NCI-H226 (cell line): ENCODE results near the gene VIPR2.

Experiments used
- DNase-seq: peaks from one replicate; pipeline ENCODE4 v3.0.0-alpha.2; 2015

Gene VIPR2

GRCh38 chr7:159036916-159037605 is 107.6 kb downstream of the VIPR2 start:
- DNase-seq, result no peak

- no peak for DNase-seq
Observed at GRCh38 chr7:159035571-159036073, 109.0 kb downstream of the VIPR2 start.

GRCh38 chr7:159034988-159035387 is 109.7 kb downstream of the VIPR2 start:
- no peak for DNase-seq

DNA sequence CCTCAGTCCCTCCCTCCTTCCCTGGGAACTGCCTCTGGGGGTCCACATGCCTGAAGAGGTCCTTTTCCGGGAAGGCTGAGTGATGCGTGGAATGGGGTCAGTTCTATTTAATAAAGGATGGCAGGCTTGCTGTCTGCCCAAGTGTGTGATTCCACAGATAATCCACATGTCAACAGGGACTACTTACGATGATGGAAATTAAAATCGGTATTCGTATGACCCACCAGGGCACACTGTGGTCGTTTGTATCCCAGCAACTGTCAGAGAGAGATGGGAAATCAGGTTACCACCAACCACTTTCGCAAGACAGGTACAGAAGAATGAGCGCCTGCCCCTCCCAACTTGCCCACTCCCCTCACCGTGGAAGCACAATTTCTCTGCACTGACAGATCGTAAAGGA is 110.3 kb downstream of the VIPR2 start:
- no peak for DNase-seq

DNA sequence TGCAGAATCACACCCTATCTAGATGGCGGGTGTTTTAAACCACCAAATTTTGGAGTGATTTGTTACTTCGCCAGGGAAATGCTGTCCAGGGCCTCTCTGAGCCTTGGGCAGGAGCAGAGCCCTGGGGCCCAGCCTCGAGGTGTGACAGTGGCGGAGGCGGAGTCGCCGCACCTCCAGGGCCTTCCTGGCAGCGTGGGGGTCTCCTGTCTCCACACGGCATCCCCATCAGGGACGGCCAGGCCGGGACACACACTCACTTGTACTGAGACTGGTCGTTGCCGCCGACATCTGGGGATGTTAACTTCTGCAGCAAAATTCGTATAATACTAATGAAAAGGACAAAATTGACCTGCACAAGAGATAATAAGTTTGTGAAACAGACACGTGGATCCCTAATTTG is 110.7 kb downstream of the VIPR2 start:
- no peak for DNase-seq

- DNase-seq, result no peak
Observed at GRCh38 chr7:159033473-159033825, 111.2 kb downstream of the VIPR2 start.

DNA sequence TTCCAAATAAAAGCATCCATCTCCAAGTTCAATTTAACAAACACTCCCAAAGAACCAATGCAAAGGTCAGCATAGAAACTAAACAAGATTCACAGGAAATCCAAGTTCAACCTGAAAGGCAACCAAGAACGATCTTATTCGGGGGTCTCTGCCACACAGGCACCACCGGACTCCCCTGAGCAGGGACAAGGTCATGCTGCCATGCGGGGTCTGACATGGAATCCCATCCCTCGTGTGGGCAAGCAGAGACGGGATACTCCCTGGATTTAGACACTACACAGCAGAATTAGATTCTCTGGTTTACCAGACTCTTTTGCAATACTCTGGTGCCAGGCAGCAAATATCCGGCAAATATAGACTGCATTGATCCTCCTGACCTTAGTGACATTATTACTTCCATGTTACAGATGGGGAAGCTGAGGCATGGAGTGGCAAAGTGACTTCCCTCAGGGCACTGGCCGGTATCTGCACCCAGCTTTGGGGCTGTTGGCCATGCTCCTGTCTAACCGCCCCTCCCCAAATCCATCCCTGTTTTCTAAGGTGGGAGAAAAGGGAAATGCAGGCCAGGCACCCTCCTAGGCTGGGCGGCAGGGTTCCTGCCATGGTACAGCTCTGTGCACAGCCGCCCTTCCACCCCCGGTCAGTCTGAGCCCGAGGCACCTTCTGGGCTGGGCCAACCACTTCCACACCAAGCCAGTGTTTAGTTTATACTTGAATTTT is 111.8 kb downstream of the VIPR2 start:
- no peak for DNase-seq

DNA sequence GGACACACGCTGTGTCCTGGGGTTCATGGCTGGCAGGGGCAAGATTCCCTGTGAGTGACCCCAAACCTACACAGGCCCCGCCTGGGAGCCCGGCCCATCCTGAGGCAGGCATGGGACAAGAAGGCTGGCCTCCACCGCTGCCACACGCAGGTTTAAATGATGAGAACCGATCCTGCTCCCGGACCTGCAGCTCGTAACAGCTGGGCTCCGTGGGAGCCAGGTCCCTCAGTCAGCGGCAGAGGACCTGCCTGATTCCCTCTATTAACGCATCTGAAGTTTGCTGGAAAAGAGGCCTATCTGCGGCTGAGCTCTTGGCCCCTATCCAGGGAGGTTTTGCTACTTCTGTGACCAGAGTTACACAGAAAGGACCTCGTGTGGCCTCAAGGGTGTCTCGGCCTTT is 112.3 kb downstream of the VIPR2 start:
- DNase-seq, result no peak

DNA sequence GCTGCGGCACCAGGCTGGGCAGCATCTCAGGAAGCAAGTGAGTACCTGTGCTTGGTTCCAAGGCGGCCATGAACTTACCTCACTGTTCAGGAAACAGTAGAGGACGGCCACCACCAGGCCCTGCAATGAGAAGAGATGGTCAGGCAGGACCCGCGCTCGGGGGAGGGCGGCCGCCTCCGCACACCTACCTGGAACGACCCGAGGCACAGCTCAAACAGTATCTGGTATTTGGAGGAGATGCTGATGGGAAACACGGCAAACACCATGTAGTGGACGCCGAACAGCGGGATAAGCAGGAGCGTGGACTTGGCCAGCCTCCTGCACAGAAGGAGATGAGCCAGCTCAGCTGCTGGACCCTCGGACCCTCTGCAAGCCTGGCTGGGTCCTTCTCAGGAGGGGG is 112.9 kb downstream of the VIPR2 start:
- no peak for DNase-seq

- no peak for DNase-seq
Observed at GRCh38 chr7:159031135-159031701, 113.4 kb downstream of the VIPR2 start.

DNA sequence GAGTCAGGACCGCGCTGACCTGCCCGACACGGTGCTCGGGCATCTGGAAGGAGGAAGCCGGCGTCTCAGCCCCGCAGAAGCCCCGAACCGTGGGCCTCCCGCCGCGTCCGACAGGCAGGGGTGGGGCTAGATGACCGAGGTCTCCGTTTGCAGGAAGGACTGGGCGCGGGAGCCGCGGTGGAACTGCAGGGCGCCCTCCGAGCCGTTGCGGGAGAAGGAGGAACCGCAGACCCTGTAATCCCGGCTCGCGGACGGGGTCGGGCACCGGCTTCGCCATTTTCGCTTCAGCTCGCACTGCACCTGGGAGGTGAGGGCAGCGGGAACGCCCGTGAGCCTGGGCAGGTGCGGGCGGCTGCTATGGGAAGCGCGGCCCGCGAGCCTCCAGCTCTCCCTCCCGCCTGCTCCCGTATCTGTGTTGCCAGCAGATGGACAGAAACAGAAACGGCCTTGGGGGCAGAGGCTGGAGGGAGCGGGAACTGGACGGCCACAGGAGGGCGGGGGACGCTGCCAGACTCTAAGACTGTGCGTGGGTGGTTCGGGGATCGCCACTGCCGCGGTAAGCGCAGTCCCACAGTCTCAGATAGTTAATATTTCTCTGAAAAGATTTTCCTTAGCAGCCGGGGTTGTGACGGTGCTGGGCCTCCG is 114.1 kb downstream of the VIPR2 start:
- DNase-seq, result no peak

DNA sequence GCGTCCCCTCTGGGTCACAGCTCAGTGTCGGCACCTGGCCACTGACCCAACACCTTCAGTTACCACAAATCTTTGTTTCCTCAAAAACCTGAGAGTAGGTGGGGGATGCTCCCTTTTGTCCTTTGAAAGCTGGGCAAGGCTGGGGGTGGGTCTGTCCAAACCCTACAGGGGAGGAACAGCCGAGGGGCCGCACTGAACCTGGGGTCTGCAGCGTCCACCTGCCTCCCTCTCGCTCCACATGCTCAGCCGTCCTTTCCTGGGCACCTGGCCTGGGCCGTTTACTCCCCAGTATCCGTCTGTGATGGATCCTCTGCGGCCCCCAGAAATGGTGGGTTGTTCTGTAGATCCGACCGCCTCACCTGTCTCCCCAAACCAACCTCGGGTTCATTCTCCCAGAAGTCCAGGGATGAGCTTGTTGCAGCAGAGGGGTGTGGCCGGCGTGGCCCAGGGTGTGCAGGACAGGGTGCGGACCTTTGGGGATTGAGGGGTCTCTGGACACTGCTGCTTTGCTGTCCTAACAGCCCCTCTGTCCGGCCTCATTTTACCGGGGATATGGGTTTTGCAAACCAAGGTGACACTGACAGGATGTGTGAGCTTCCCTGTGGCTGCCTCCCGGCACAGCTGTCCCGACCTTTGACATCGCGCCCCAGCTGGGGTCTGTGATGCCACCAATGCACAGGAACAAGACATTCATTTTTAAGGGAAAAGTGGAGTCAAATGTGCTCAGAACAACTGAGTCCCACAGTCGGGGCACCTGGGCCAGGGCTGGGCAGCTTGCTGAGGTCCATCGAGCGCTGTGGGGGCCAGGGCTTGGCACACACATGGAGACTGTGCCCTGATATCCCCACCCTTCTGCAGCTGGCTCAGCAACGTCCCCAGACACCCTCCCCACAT is 115.9 kb downstream of the VIPR2 start:
- DNase-seq, result no peak

DNA sequence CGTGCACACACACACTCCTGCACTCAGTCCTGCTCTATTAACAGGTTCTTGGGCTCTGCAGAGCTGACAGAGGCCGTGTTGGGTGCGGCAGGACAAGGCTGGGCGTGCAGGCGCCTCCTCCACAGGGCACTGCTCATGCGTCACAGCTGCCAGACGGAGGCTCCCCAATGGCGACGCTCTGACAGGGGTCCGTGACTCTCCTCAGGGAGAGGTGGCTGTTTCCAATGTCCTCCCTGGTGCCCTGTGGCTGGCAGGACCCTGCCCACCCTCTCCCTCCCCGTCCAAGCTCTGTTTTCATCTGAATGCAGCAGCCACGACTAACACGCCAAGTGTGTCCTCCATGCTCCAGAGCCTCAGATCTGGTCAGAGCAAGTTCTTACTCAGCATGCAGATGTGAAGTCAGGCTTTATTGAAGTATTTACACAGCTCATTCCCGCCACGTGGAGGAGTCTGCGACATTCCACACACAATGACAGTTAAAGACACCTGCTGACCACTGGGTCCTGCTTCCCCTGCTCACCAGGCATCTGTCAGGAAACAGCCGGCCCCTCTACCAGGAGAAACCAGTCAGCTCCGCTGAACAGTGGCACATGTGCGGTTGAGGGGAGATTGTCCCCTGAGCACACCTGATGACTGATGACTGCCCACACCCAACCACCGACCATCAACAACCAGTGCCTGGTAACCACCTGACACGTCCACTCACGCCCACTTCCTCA is 116.7 kb downstream of the VIPR2 start:
- DNase-seq, result no peak

DNA sequence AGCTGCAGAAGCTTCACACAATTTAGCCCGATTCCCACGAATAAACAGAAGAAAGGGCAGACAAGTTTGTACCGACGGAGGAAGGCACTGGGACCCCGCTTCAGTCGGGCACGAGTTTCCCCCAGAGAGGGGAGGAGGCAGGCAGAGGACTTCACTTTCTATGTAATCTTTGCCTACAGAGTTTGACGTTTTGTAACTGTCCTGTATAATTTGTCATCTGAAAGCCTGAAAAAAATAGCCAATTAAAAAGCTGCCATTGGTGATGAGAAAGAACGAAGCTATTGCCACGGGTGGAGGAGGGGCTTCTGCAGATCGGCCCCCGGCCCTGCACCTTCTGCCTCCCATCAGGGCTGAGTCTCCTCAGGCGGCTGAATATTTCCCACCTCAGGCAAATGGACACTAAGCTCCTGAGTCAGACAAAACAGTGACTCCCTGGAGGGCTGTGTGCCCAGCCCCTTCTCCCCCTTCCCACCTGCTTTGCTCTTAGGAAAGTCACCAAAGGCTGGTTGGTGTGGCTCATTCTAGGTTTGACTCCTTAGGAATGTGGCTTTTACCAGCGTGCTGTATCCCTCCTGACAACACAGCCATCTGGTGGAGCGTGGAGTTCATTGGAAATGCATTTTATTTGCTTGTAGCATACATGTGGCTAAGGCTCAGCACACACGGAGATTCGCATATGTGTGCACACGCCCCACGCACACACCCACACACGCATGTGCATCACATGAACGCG is 117.4 kb downstream of the VIPR2 start:
- DNase-seq, result no peak

DNA sequence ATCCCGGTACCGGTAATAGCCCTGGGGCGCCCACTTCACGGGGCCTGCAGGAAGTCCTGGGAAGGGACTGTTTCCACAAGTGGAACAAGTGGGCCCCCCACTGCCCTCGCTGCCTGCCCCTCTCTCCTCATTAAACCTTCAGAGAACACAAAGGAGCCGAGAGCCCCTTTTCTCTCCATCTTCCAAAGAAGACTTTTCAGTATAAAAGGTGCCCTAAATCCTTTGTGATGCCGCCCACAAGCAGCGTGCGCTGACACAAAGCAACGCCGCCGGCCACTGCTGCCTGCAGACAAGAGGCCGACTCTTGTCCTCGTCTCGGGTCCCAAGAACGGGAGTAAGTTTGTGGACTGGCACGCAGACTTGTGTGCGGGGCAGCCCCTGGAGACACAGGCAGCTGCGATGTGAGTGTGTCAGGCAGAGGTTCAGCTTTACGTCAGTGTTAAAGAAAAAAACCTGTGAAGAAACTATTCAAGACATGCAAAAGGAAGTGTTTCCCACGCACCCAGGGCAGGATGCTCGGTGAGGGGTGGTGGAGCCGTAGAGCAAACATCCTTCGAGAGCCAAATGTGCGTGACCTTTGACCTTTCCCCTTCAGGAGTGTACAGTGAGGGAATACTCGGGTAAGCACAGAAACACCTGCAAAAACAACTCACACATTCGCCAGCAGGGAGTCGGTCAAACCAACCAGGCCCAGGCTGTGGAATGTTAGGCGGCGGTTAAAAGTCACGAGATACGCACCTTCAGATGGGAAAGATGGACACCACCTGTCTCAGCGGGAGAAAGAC is 118.2 kb downstream of the VIPR2 start:
- no peak for DNase-seq

DNA sequence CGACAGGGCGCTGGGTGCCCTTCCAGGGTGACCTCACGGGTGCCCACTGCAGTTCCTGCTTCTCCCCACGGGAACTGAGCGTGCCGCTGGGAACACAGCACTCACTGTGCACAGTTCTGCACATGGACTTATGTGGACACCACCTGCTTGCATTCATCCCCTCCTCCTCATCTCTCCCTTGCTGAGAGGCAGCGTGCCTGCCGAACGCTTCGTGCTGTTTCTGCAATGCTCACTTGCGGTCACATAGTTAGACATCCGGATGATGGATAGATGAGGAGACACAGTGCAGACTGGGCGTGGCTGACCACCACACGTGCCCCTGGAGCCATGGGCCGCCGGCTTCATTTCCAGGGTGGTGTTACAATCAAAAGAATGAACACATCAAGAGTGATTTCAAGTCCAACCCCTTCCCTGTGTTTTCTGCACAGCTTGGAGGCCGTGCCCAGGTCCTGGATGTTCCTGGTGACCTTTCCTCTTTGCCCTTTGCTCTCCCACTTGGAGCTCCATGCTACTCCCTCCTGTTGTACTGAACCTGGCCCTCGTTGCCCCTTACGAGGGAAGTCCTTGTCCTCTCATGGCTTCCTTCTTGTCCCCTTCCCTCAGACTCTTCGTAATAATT is 119.4 kb downstream of the VIPR2 start:
- no peak for DNase-seq

DNA sequence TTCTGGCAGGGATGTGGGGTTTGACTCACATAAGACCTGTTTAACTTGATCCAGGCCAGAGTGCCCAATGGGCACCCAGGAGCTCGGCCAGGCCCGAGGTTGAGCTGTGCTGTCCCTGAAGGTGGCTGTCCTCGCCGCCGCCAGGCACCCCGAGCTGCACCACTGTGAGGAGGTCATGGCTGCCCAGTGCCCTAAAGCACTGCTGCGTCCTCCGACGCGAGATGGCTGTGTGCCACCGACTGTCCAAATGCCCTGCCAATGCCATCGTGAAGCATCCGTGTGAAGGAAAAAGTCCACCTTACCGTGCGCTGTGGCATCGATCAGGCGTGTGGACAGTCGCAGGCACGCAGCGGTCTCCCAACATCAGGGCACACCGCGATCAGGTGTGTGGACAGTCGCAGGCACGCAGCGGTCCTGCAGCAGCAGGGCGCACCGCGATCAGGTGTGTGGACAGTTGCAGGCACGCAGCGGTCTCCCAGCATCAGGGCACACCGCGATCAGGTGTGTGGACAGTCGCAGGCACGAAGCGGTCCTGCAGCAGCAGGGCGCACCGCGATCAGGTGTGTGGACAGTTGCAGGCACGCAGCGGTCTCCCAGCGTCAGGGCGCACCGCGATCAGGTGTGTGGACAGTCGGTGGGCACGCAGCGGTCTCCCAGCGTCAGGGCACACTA is 120.3 kb downstream of the VIPR2 start:
- no peak for DNase-seq

DNA sequence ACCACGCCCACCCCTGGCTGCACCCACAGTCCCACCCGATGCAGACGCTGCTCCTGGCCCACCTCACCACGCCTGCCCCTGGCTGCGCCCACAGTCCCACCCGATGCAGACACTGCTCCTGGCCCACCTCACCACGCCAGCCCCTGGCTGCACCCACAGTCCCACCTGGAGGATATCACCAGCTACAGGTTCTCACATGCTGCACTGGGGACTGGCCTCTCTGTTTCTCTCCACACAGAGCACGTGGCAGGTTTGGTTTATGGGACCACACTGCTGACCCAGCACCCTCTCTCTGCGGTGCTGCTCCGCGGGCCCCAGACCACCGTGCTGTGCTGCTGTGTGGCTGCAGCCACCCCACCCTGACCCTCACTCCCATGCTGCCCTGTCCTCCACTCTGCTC is 120.9 kb downstream of the VIPR2 start:
- no peak for DNase-seq

DNA sequence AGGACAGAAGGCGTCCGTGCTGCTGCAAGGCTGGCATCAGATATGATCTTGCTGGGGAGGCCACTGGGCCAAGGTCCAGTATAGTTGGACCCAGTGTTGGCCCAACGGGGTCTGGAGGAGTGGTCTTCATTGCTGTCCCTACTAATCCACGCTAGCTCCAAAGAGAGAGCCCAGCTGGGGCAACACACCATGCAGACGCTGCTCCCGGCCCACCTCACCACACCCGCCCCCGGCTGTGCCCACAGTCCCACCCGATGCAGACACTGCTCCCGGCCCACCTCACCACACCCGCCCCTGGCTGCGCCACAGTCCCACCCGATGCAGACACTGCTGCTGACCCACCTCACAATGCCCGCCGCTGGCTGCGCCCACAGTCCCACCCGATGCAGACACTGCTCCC is 121.5 kb downstream of the VIPR2 start:
- no peak for DNase-seq
